HG02610 (cell line): ENCODE data around the gene MALSU1.
A peak's percentile ranks its signal among the peaks of the same experiment; 100 is the strongest.

Experiments used
- ATAC-seq: cut with Tn5 transposase; IDR thresholded peaks from one replicate; pipeline ENCODE4 v1.9.1; 2021; ENCODE audit warnings: mild to moderate bottlenecking, moderate library complexity; ENCODE audit not compliant: unreplicated experiment

Gene MALSU1

GRCh38 chr7:23335136-23335535 lies 36.0 kb downstream of the MALSU1 start:
- ATAC-seq: no peak

DNA sequence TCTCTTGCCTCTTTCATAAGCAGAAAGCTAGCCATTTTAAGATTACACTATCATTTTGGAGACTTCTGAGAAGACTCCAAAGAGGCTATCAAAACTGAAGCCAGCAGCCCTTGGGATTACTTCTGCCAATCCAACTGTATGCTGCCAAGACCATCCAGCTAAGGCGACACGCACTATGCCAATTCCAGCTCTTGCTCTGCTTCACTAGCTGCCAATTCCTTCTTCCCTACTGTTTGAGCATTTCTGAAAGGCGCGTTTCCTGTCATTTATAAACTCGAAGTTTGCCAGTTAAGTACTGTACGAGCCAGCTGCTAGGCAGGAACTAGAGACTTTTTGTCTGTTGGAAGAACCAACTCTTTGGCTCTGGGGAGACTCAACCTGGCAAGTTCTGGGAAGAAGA lies 36.5 kb downstream of the MALSU1 start:
- no peak for ATAC-seq

- no peak for ATAC-seq
Measured at GRCh38 chr7:23336086-23336485, 36.9 kb downstream of the MALSU1 start.

DNA sequence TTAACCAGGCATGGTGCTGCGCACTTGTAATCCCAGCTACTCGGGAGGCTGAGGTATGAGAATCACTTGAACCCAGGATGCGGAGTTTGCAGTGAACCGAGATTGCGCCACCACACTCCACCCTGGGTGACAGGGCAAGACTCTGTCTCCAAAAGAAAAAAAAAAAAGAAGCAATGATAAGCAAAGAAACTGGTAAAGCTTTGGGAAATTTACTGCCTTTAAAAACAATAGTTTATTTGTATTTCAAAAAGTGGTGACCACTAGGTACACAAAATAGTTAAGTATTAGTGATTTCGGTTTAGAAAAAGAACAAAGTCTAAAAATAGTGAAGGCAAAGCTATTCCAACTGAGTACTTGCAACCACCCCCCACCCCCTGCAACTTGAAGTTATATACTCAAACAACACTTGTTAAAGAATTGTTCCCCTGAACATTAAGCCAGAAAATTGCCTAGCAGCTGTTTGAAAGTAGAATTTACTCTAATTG lies 37.7 kb downstream of the MALSU1 start:
- no peak for ATAC-seq

- no peak for ATAC-seq
Measured at GRCh38 chr7:23337374-23337773, 38.2 kb downstream of the MALSU1 start.

GRCh38 chr7:23338439-23338838 lies 39.3 kb downstream of the MALSU1 start:
- no peak for ATAC-seq

DNA sequence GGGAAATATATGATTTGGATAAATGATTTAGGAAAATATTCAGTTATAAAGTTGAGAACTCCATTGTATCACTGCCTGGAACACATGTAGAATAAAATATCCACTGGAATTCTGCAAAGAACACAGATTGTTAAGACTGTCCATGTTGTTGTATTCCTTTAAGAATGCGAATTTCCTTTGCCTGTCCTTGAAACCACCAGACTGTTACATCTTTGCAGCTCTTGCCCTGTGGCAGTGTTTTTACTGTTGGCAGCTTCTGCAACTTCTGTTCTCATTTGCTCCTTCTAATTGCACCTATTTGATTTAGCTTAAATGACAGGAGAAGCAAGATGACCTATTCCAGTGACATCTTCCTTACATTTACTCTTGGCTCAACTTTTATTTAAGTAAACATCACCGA lies 39.7 kb downstream of the MALSU1 start:
- ATAC-seq: no peak

- ATAC-seq: no peak
Measured at GRCh38 chr7:23341846-23342598, 42.9 kb downstream of the MALSU1 start.

GRCh38 chr7:23343102-23343501 lies 44.0 kb downstream of the MALSU1 start:
- no peak for ATAC-seq

- no peak for ATAC-seq
Measured at GRCh38 chr7:23343806-23344475, 44.8 kb downstream of the MALSU1 start.

GRCh38 chr7:23345601-23346000 lies 46.5 kb downstream of the MALSU1 start:
- ATAC-seq: no peak

GRCh38 chr7:23346316-23346715 lies 47.2 kb downstream of the MALSU1 start:
- peak; percentile 62 for ATAC-seq

GRCh38 chr7:23347033-23347681 lies 48.0 kb downstream of the MALSU1 start:
- no peak for ATAC-seq

DNA sequence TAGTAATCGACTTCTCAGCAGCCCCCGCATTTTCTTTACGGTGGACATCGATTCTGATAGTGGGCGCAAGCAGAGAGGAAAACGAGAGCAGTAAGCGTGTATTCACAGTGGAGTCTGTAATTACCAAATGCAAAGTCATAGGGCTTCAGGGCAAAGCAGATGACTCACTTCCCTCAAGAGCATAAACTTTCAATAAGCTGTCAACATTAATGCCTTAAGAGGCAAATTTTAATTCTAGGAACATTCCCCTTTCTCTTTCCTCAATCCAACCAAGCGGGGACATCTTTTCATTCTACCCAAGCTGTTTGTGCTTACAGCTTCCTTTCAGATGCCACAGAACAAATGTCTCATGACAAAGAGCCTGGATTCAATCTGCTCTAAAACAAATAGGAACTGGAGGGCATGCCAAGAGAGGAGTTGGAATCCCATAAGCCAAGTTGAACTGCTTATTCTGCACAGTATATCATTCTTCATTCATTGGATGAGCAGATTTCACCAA lies 48.6 kb downstream of the MALSU1 start:
- ATAC-seq: no peak

DNA sequence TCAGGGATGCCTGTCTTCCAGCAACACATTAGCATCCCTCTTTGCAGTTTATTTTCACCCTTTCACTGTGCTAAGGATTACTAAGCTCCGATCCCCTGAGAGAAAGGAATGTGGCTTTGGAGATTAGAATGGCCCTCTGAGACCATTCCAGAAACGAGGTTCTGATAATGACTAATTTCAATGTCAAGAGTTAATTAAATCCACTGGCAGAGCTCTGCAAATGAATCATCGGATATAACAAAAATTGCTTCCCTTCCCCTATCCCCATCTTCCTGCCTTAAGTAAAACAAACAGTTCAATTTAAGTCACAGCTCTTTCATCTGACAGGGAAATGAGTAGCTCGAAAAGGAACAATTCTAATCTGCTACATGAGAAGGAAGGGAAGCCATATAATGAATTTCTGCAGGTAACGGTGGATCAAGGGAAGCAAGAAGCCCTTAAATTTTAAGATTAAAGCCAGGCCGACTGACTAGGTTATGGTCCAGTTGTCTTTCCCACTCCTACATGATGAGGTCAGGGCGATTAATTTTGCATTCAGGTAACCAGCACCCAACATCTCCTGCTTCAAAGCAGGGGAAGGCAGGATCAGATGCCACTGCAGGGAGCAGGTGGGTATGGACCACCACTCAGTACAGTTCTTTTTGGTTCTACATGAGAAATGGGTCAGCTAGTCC lies 50.5 kb downstream of the MALSU1 start:
- ATAC-seq: no peak

DNA sequence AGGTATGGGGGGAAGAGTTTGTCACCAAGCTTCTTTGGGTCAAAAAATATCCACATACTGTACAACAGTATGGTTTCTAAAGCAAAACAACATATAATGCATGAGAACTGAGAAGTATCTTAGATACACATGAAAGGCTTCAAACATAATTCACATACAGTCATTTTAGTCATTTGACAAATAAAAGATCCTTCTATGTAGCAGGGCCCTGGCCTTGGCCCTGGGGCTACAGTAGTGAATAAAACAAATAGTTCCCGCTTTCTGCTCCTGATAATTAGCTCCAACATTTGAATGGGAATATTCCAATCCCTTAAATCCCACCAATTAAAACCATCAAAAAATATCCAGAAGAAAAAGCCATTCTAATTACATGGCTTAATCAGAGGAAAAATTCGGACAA lies 51.3 kb downstream of the MALSU1 start:
- ATAC-seq: no peak

DNA sequence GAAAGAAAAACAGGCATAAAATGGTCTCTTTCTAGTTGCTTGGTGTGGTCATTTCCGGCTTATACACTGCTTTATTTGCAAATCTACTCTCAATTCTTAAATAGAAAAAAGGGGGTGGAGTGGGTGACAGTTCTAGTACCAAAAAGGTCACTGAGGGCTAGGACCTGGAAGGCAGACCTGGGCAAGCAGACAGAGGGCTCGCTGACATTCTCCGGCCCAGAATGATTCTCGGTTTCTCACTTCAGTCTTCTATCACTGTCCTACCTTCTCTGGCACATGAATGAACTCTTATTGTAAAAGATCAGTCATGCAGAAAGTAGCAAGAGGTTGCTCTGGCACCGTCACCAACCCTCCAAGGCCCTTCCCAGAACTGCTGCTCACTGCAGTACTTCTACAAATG lies 54.0 kb downstream of the MALSU1 start:
- no peak for ATAC-seq

- ATAC-seq: no peak
Measured at GRCh38 chr7:23356168-23356567, 57.0 kb downstream of the MALSU1 start.

- no peak for ATAC-seq
Measured at GRCh38 chr7:23356726-23357125, 57.6 kb downstream of the MALSU1 start.

DNA sequence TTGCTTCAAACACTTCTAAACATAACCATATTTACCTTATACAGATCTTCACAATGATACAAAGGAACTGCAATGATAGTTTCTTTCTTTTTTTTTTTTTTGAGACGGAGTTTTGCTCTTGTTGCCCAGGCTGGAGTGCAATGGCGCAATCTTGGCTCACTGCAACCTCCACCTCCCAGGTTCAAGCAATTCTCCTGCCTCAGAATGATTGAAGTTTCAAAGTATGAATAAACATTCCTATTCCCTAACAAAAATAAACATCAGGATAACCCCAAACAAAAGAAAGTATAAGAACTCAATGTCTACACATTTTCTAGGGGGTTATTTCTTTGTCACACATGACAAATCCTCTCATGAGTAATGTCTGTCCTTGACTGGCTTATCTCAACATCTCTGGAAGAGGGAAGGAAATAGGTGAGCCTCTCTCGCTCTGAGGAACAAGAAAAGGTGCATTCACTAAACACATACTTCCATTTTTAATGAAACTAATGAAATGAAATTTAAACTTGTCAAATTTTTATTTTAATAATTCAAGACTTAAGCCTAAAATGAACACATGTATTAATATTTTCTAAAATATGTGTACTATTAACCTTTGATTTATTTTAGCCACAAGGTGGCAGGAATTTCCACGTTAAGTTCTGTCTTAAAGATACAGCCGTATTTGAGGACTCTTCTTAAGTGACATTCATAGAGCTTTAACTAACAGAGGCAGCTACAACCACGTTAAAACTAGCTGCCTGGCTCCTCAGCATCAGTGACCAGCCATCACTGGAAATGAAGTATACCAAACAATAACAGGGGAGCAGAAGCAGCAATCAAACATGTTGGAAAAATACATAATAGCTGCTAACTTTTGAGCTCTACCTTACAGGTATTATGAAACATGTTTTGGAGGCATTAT lies 58.3 kb downstream of the MALSU1 start:
- no peak for ATAC-seq
